HEK293 (cell line): Measurements from ENCODE around the gene COL18A1.

Source experiments
- BCL6B ChIP-seq: fragments of 450-650 bp; formaldehyde crosslinking; IDR thresholded peaks from 2 replicates; pipeline ENCODE4 v1.5.1; 2017; ENCODE audit warnings: missing biosample characterization, missing genetic modification characterization
- CTCF ChIP-seq: fragments of 450-650 bp; formaldehyde crosslinking; IDR thresholded peaks from 2 replicates; pipeline ENCODE4 v1.5.1; 2016; ENCODE audit warnings: missing biosample characterization, missing genetic modification characterization
- ZNF138 ChIP-seq: fragments of 450-650 bp; formaldehyde crosslinking; IDR thresholded peaks from 2 replicates; pipeline ENCODE4 v1.5.1; 2016; ENCODE audit warnings: missing biosample characterization, missing genetic modification characterization, borderline replicate concordance
- ZNF324 ChIP-seq: fragments of 450-650 bp; formaldehyde crosslinking; IDR thresholded peaks from 2 replicates; pipeline ENCODE4 v1.5.1; 2016; ENCODE audit warnings: missing biosample characterization, missing genetic modification characterization
- ZNF423 ChIP-seq: fragments of 450-650 bp; formaldehyde crosslinking; IDR thresholded peaks from 2 replicates; pipeline ENCODE4 v1.5.1; 2016; ENCODE audit warnings: missing biosample characterization, missing genetic modification characterization
- ZNF501 ChIP-seq: fragments of 450-650 bp; formaldehyde crosslinking; IDR thresholded peaks from 2 replicates; pipeline ENCODE4 v1.5.1; 2016; ENCODE audit warnings: missing biosample characterization, missing genetic modification characterization
- ZNF549 ChIP-seq: fragments of 450-650 bp; IDR thresholded peaks from 2 replicates; pipeline ENCODE4 v1.5.1; 2018; ENCODE audit warnings: missing biosample characterization, missing genetic modification characterization, mild to moderate bottlenecking, inconsistent platforms, moderate library complexity
- ZNF776 ChIP-seq: fragments of 450-650 bp; formaldehyde crosslinking; IDR thresholded peaks from 2 replicates; pipeline ENCODE4 v1.5.0; 2017; ENCODE audit warnings: missing biosample characterization, missing genetic modification characterization, borderline replicate concordance

GRCh38 chr21:45542667-45543370 is 137.9 kb downstream of the COL18A1 start:
- no peak for TF ChIP-seq CTCF (tag by site-specific recombination)
- TF ChIP-seq ZNF324 = no peak
- TF ChIP-seq ZNF776 (tag by site-specific recombination) = no peak
- TF ChIP-seq ZNF423 (tag by site-specific recombination) = no peak
- TF ChIP-seq ZNF501 = no peak
- TF ChIP-seq ZNF549 (tag by site-specific recombination) = no peak
- TF ChIP-seq ZNF138 = no peak
- no peak for TF ChIP-seq BCL6B (tag by site-specific recombination)
